CD14-positive monocyte (primary cell): ENCODE measurements around the gene GTF2A1L. TPM values are rescaled to one million over a fixed set of nuclear protein-coding genes. Genes with fewer than 3 reads are reported as not detected.

ENCODE experiments used
- DNase-seq, 3 donors: peaks; one replicate each; pipeline ENCODE4 v3.0.0-alpha.2; 2011 to 2022
- H2AFZ ChIP-seq: 2 replicates; pipeline ENCODE4 v1.6.0; 2012; ENCODE audit warnings: mild to moderate bottlenecking, low read depth, low read length, inconsistent platforms; ENCODE audit not compliant: insufficient read depth, poor library complexity, severe bottlenecking
- H3K27ac ChIP-seq, 2 donors: 1 replicate in 1 of 2; 2 replicates in 1 of 2; pipeline ENCODE4 v1.5.1; 2012 to 2013; ENCODE audit warnings: low read length in 2 of 2, control low read depth in 1 of 2, inconsistent platforms in 1 of 2, low read depth in 1 of 2, mild to moderate bottlenecking in 1 of 2
- H3K27me3 ChIP-seq, 2 donors: one replicate each; pipeline versions ENCODE4 v1.6.0 to v1.6.1; 2011 to 2013; ENCODE audit warnings: low read length in 2 of 2; ENCODE audit not compliant: control insufficient read depth in 2 of 2, insufficient read depth in 2 of 2
- H3K36me3 ChIP-seq, 2 donors: replicated peaks in 1 of 2; 1 replicate in 1 of 2; 2 replicates in 1 of 2; pipeline versions ENCODE4 v1.5.1 to v1.6.1; 2012 to 2013; ENCODE audit warnings: low read length in 2 of 2, control low read depth in 1 of 2, inconsistent platforms in 1 of 2, mild to moderate bottlenecking in 1 of 2; ENCODE audit not compliant: insufficient read depth in 2 of 2, control insufficient read depth in 1 of 2
- H3K4me1 ChIP-seq, 2 donors: 1 replicate in 1 of 2; 2 replicates in 1 of 2; pipeline versions ENCODE4 v1.5.1 to v1.6.1; 2012 to 2013; ENCODE audit warnings: low read length in 2 of 2, control low read depth in 1 of 2, inconsistent platforms in 1 of 2, mild to moderate bottlenecking in 1 of 2, moderate library complexity in 1 of 2; ENCODE audit not compliant: insufficient read depth in 2 of 2, control insufficient read depth in 1 of 2
- H3K4me2 ChIP-seq: replicated peaks from 2 replicates; pipeline ENCODE3; 2012; ENCODE audit warnings: low read length, moderate library complexity, mild to moderate bottlenecking; ENCODE audit not compliant: poor library complexity, severe bottlenecking; ENCODE audit errors: extremely low read depth
- H3K4me3 ChIP-seq, 3 experiments: fragments of 200-600 bp in 1 of 3; sonication (generic) in 1 of 3; replicated peaks in 1 of 3; 1 replicate in 2 of 3; 2 replicates in 1 of 3; pipeline ENCODE4 v1.5.1; 2011 to 2013; ENCODE audit warnings: low read length in 3 of 3, mild to moderate bottlenecking in 3 of 3, control low read depth in 2 of 3, low read depth in 2 of 3, inconsistent platforms in 1 of 3, moderate library complexity in 1 of 3
- H3K79me2 ChIP-seq: 2 replicates; pipeline ENCODE4 v1.6.0; 2012; ENCODE audit warnings: mild to moderate bottlenecking, control low read depth, inconsistent platforms, low read length, moderate library complexity; ENCODE audit not compliant: insufficient read depth
- H3K9ac ChIP-seq: 2 replicates; pipeline ENCODE4 v1.6.0; 2017; ENCODE audit warnings: low read length, mild to moderate bottlenecking; ENCODE audit not compliant: insufficient read depth, poor library complexity, severe bottlenecking
- H3K9me3 ChIP-seq, 2 donors: replicated peaks in 1 of 2; 1 replicate in 1 of 2; 2 replicates in 1 of 2; pipeline versions ENCODE4 v1.5.1 to v1.6.1; 2012 to 2013; ENCODE audit warnings: low read length in 2 of 2, control low read depth in 1 of 2; ENCODE audit not compliant: control insufficient read depth in 1 of 2, insufficient read depth in 1 of 2
- H4K20me1 ChIP-seq: 2 replicates; pipeline ENCODE4 v1.6.0; 2012; ENCODE audit warnings: mild to moderate bottlenecking, low read length, control low read depth, moderate library complexity; ENCODE audit not compliant: insufficient read depth
- H3K27ac Mint-ChIP-seq, 7 donors: one replicate each; pipeline ENCODE4 v1.8.0; 2020; ENCODE audit warnings: mild to moderate bottlenecking in 7 of 7, mixed read lengths in 7 of 7, moderate library complexity in 6 of 7, inconsistent platforms in 2 of 7
- H3K27me3 Mint-ChIP-seq, 3 donors: one replicate each; pipeline ENCODE4 v1.8.0; 2021 to 2022; ENCODE audit warnings: low read depth in 3 of 3, mild to moderate bottlenecking in 3 of 3, mixed read lengths in 3 of 3, moderate library complexity in 3 of 3, inconsistent platforms in 1 of 3
- H3K36me3 Mint-ChIP-seq, 2 donors: one replicate each; pipeline ENCODE4 v1.8.0; 2020; ENCODE audit warnings: mixed read lengths in 2 of 2, inconsistent platforms in 1 of 2, mild to moderate bottlenecking in 1 of 2
- H3K4me1 Mint-ChIP-seq: one replicate; pipeline ENCODE4 v1.8.0; 2020; ENCODE audit warnings: mild to moderate bottlenecking, mixed read lengths
- H3K4me3 Mint-ChIP-seq, 2 donors: one replicate each; pipeline ENCODE4 v1.8.0; 2020; ENCODE audit warnings: mild to moderate bottlenecking in 2 of 2, mixed read lengths in 2 of 2, moderate library complexity in 1 of 2
- H3K9me3 Mint-ChIP-seq, 7 donors: one replicate each; pipeline ENCODE4 v1.8.0; 2020 to 2022; ENCODE audit warnings: mixed read lengths in 7 of 7, mild to moderate bottlenecking in 6 of 7, moderate library complexity in 6 of 7, inconsistent platforms in 2 of 7
- WGBS: methylation state at CpG from one replicate; pipeline ENCODE4 v1.1.5; 2013; ENCODE audit warnings: missing lambda C conversion rate; ENCODE audit not compliant: insufficient coverage; 5-methylcytosine and 5-hydroxymethylcytosine counted together
- intact Hi-C, 2 donors: fragments of 100-400 bp; cut with micrococcal nuclease; formaldehyde crosslinking; loops; one replicate each; pipeline versions ENCODE4 v1.15.0 to v1.15.1; 2023
- polyA plus RNA-seq, 3 donors: library from polyadenylated mRNA; depleted of rRNA in 1 of 3; unstranded in 2 of 3; stranded (reverse) in 1 of 3; fragments of 300-500 nt in 2 of 3; fragments of >200 nt in 1 of 3; fragmentation: Illumina TruSeq in 2 of 3; gene quantifications; 1 replicate in 2 of 3; 2 replicates in 1 of 3; pipeline ENCODE4 v1.2.3, GENCODE V29; 2012 to 2021
- TF ChIP-seq, protein P1 (sequence below): fragments of 200-600 bp; IDR thresholded peaks from one replicate; pipeline ENCODE4 v1.8.0; 2022; ENCODE audit warnings: antibody characterized with exemption, mild to moderate bottlenecking

Gene GTF2A1L
- polyA plus RNA-seq, 3 donors: not detected

DNA sequence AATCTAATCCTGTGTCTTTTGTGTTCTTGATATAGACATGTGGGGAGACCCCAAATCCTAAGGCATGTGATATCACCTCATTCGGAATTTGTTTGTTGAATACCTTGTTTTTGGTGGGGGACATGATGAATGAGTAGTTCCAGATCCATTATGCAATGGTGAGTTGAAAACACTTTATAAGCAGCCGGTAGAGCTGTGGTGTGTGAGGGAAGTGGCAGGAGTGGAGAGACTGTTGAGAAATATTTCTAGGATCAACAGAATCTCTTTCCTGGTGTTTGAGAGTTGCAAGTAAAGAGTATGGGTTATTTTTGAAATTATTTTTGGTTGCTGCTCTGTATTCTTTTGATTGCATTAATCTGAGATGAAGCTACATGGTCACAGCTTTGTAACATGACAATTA lies 103.5 kb downstream of the GTF2A1L start:
- Histone ChIP-seq H3K36me3 (no peaks in the 10 kb centered on the region), H3K4me2 (no peak overlapping the region), H3K27ac (no peak overlapping the region), H3K9ac (no peak overlapping the region), H3K4me1 (no peaks in the 10 kb centered on the region), H2AFZ (no peak overlapping the region), H3K9me3 (no peaks in the 10 kb centered on the region), H4K20me1 (no peaks in the 10 kb centered on the region), H3K4me3 (no peak overlapping the region), H3K79me2 (no peaks in the 10 kb centered on the region), H3K27me3 (no peaks in the 10 kb centered on the region)
- Mint-ChIP-seq H3K27ac (no peak overlapping the region), H3K4me3 (no peak overlapping the region), H3K9me3 (peaks cover 0 to 2% (median 0%) of the 10 kb centered on the region in 7 donors), H3K4me1 (no peaks in the 10 kb centered on the region), H3K36me3 (no peaks in the 10 kb centered on the region), H3K27me3 (no peaks in the 10 kb centered on the region)
- TF ChIP-seq, protein P1, sequence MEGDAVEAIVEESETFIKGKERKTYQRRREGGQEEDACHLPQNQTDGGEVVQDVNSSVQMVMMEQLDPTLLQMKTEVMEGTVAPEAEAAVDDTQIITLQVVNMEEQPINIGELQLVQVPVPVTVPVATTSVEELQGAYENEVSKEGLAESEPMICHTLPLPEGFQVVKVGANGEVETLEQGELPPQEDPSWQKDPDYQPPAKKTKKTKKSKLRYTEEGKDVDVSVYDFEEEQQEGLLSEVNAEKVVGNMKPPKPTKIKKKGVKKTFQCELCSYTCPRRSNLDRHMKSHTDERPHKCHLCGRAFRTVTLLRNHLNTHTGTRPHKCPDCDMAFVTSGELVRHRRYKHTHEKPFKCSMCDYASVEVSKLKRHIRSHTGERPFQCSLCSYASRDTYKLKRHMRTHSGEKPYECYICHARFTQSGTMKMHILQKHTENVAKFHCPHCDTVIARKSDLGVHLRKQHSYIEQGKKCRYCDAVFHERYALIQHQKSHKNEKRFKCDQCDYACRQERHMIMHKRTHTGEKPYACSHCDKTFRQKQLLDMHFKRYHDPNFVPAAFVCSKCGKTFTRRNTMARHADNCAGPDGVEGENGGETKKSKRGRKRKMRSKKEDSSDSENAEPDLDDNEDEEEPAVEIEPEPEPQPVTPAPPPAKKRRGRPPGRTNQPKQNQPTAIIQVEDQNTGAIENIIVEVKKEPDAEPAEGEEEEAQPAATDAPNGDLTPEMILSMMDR: no peak
- 77% methylated on average over 2 of the region's 2 CpGs for WGBS
- no peak for DNase-seq
- intact Hi-C loops: no loop called here

DNA sequence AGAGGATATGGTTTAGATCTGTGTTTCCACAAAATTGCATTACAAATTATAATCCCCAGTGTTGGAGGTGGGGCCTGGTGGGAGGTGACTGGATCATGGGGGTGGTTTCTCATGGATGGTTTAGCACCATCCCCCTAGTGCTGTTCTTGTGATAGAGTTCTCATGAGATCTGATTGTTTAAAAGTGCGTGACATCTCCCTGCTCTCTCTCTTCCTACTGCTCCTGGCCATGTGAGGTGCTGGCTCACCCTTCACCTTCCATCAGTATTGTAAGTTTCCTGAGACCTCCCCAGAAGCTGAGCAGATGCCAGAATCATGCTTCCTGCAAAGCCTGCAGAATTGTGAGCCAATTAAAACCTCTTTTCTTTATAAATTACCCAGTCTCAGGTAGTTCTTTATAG lies 104.7 kb downstream of the GTF2A1L start:
- Mint-ChIP-seq H3K4me1 (no peaks in the 10 kb centered on the region), H3K36me3 (no peaks in the 10 kb centered on the region), H3K27me3 (no peaks in the 10 kb centered on the region), H3K9me3 (peaks cover 0 to 2% (median 0%) of the 10 kb centered on the region in 7 donors), H3K27ac (no peak overlapping the region), H3K4me3 (no peak overlapping the region)
- Histone ChIP-seq H3K9ac (no peak overlapping the region), H3K4me3 (no peak overlapping the region), H3K79me2 (no peaks in the 10 kb centered on the region), H3K27ac (no peak overlapping the region), H3K4me1 (no peaks in the 10 kb centered on the region), H2AFZ (no peak overlapping the region), H3K9me3 (no peaks in the 10 kb centered on the region), H3K4me2 (no peak overlapping the region), H3K27me3 (no peaks in the 10 kb centered on the region), H4K20me1 (no peaks in the 10 kb centered on the region), H3K36me3 (no peaks in the 10 kb centered on the region)
- intact Hi-C loops: no loop called here
- TF ChIP-seq, protein P1: no peak
- no peak for DNase-seq
- no CpG with 5 or more reads among the region's 1 CpG for WGBS
